ENCODE results near the gene OR7G2. TPM values are rescaled to one million over a fixed set of nuclear protein-coding genes. Genes with fewer than 3 reads are reported as not detected.
A peak's percentile ranks its signal among the peaks of the same experiment; 100 is the strongest.

OR7G2 gene
- total and polyA plus RNA-seq, 9 of the 15 experiments (the other 6 are each of a cell fraction or from before 2014, with no cell fraction given), result 0.20 TPM; not detected in 8

- no peak for TF ChIP-seq TBL1XR1 (IDR thresholded peaks at IDR 0.05; ENCODE audit: low read length in 2 of 2)
- peak; percentile 82 for TF ChIP-seq NCOR1 (IDR thresholded peaks at IDR 0.05)
- TF ChIP-seq EP300 (IDR thresholded peaks at IDR 0.05; ENCODE audit: low read length), result peak; percentile 74
- TF ChIP-seq TAF9B (IDR thresholded peaks at IDR 0.05; ENCODE audit: partially characterized antibody), result no peak
- TF ChIP-seq MAFG (tag; conservative IDR thresholded peaks at IDR 0.05), result peak; percentile 29; the same call in 1 of the 2 replicates
- no peak for TF ChIP-seq KLF13 (tag; IDR thresholded peaks at IDR 0.05; ENCODE audit: borderline replicate concordance, low read depth)
- TF ChIP-seq CBX8 (IDR thresholded peaks at IDR 0.05; ENCODE audit: borderline replicate concordance, extremely low read depth, low read depth, low read length, poor library complexity, severe bottlenecking), result no peak
- peak; percentile 94 for TF ChIP-seq HMGN3 (IDR thresholded peaks at IDR 0.05; ENCODE audit: borderline replicate concordance, extremely low read depth, insufficient read length, low read depth, low read length)
- TF ChIP-seq CREB3L1 (IDR thresholded peaks at IDR 0.05; ENCODE audit: borderline replicate concordance, low read depth), result no peak
- TF ChIP-seq TFE3 (CRISPR knock-in tag; IDR thresholded peaks at IDR 0.05), result no peak
- TF ChIP-seq PREB (CRISPR knock-in tag; IDR thresholded peaks at IDR 0.05), result no peak
- no peak for TF ChIP-seq RBM25 (IDR thresholded peaks at IDR 0.05; ENCODE audit: low read depth, low read length, severe bottlenecking)
- no peak for TF ChIP-seq ID3 (CRISPR knock-in tag; IDR thresholded peaks at IDR 0.05)
- no peak for TF ChIP-seq ID3 (tag; IDR thresholded peaks at IDR 0.05)
- TF ChIP-seq ZNF174 (CRISPR knock-in tag; IDR thresholded peaks at IDR 0.05), result no peak
- peak; percentile 100 for TF ChIP-seq JUND (IDR thresholded peaks at IDR 0.05; ENCODE audit: borderline replicate concordance, low read depth, low read length)
- peak; percentile 99; the same call in 2 of the 3 replicates for TF ChIP-seq JUND (tag; IDR thresholded peaks at IDR 0.05; ENCODE audit: borderline replicate concordance, low read depth, low read length)
- no peak for TF ChIP-seq ZNF830 (CRISPR knock-in tag; IDR thresholded peaks at IDR 0.05)
- no peak for TF ChIP-seq ZNF408 (CRISPR knock-in tag; IDR thresholded peaks at IDR 0.05; ENCODE audit: low read depth)
- no peak for TF ChIP-seq FOXJ3 (CRISPR knock-in tag; IDR thresholded peaks at IDR 0.05)
- TF ChIP-seq RBM14 (IDR thresholded peaks at IDR 0.05; ENCODE audit: borderline replicate concordance, insufficient read depth, low read depth, low read length), result no peak
- TF ChIP-seq ZBTB7A (IDR thresholded peaks at IDR 0.05; ENCODE audit: borderline replicate concordance, control insufficient read depth, low read depth, low read length), result peak; percentile 51; the same call in 1 of the 2 replicates
Measured at GRCh38 chr19:9075064-9075949, 32.0 kb downstream of the OR7G2 start (continued).

All from K562 (cell line).